ENCODE results near the gene SLC19A1.

DNA sequence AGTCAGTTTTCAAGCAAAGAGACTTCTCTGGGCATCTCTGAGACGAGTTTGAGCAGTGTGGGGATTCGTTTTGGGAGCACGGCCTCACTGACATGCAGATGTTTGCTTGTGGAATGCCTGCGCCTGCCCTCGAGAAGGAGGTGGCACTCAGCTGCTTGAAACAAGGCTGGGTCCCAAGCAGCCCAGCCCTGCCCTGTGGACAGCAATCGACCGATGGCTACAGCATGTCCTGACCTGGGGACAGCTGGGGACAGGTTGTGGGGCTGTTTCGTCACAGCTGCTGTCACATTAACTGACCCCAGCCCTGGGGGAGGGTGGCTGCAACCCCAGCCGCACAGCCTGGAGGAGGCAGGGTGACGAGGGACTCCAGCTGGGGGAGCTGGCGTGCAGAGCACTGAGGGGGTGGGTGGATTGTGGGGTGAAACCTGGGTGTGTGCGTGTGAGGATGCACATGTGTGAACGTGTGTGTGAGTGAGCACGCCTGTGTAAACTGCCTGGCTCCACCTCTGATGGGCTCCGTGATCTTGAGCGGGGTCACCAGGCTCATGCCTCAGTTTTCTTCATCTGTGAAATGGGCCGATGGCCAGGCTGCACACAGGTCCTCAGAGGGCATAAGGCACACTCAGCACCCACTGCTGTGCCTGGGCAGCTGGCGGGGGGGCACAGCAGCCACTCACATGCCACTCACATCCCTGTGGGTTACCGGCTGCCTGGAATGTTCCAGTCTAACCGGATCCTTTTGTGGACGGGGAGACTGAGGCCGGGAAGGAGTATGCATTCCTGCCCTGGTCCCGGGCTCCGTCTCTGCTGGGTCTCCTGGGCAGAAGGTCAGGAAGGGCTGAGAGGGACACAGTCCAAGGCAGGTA, 87.9 kb downstream of the SLC19A1 start:
- no peak for TF ChIP-seq YY1 (IDR thresholded peaks at IDR 0.05; ENCODE audit: low read depth)
- no peak for TF ChIP-seq RAD21 (IDR thresholded peaks at IDR 0.05; ENCODE audit: low read depth)
- no peak for TF ChIP-seq EP300 (IDR thresholded peaks at IDR 0.05; ENCODE audit: borderline replicate concordance)
- TF ChIP-seq TAF1 (IDR thresholded peaks at IDR 0.05; ENCODE audit: low read depth), result no peak
- no peak for TF ChIP-seq CEBPB (IDR thresholded peaks at IDR 0.05)
- TF ChIP-seq, protein P1, sequence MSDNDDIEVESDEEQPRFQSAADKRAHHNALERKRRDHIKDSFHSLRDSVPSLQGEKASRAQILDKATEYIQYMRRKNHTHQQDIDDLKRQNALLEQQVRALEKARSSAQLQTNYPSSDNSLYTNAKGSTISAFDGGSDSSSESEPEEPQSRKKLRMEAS (IDR thresholded peaks at IDR 0.05), result no peak
- TF ChIP-seq, protein P2, sequence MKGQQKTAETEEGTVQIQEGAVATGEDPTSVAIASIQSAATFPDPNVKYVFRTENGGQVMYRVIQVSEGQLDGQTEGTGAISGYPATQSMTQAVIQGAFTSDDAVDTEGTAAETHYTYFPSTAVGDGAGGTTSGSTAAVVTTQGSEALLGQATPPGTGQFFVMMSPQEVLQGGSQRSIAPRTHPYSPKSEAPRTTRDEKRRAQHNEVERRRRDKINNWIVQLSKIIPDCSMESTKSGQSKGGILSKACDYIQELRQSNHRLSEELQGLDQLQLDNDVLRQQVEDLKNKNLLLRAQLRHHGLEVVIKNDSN (IDR thresholded peaks at IDR 0.05), result no peak

All from Ishikawa (cell line).